WTC11 (cell line): ENCODE data around the gene RBFOX2. TPM values are rescaled to one million over a fixed set of nuclear protein-coding genes. Genes with fewer than 3 reads are reported as not detected.

ENCODE experiments used
- ATAC-seq: fragments of 200-7000 bp; cut with Tn5 transposase; 2 replicates; pipeline ENCODE4 v1.10.0; 2021; ENCODE audit warnings: mild to moderate bottlenecking, moderate library complexity
- CTCF ChIA-PET: fragments of 300-600 bp; sonication (Branson Sonifier 250); formaldehyde crosslinking; loops from one replicate; lab custom pipeline; 2021; ENCODE audit warnings: antibody characterized with exemption; lab: Charles Lee
- POLR2A ChIA-PET: fragments of 350-600 bp; sonication (Branson Sonifier 250); formaldehyde crosslinking; loops from one replicate; lab custom pipeline; 2021; ENCODE audit warnings: antibody characterized with exemption; lab: Charles Lee
- DNase-seq: peaks from one replicate; pipeline ENCODE4 v3.0.0; 2021; ENCODE audit warnings: low spot score
- H3K27ac Mint-ChIP-seq: 2 replicates; pipeline ENCODE4 v1.8.0; 2021; ENCODE audit warnings: mixed read lengths
- H3K27me3 Mint-ChIP-seq: 2 replicates; pipeline ENCODE4 v1.8.0; 2021; ENCODE audit warnings: low read depth, mild to moderate bottlenecking, moderate library complexity, mixed read lengths
- H3K36me3 Mint-ChIP-seq: 2 replicates; pipeline ENCODE4 v1.8.0; 2021; ENCODE audit warnings: mixed read lengths
- H3K4me1 Mint-ChIP-seq: 2 replicates; pipeline ENCODE4 v1.8.0; 2022; ENCODE audit warnings: mixed read lengths
- H3K4me3 Mint-ChIP-seq: 2 replicates; pipeline ENCODE4 v1.8.0; 2021; ENCODE audit warnings: mild to moderate bottlenecking, moderate library complexity, mixed read lengths
- H3K9me3 Mint-ChIP-seq: 2 replicates; pipeline ENCODE4 v1.8.0; 2021; ENCODE audit warnings: mixed read lengths
- ATF2 ChIP-seq: sonication (generic); formaldehyde crosslinking; IDR thresholded peaks from 2 replicates; pipeline ENCODE4 v1.8.1; 2022; ENCODE audit warnings: low read depth, missing genetic modification reagents, borderline replicate concordance
- ATF6 ChIP-seq: sonication (generic); formaldehyde crosslinking; IDR thresholded peaks from 2 replicates; pipeline ENCODE4 v1.8.1; 2023; ENCODE audit warnings: mild to moderate bottlenecking, missing genetic modification reagents
- E2F4 ChIP-seq: sonication (generic); formaldehyde crosslinking; IDR thresholded peaks from 2 replicates; pipeline ENCODE4 v1.8.1; 2022; ENCODE audit warnings: low read depth, mild to moderate bottlenecking, moderate library complexity, missing genetic modification reagents, borderline replicate concordance
- ERG ChIP-seq: fragments of 250-450 bp; sonication (Bioruptor Pico); IDR thresholded peaks from 2 replicates; pipeline ENCODE4 v1.8.0; 2021; ENCODE audit warnings: mild to moderate bottlenecking
- ESRRA ChIP-seq: sonication (generic); formaldehyde crosslinking; IDR thresholded peaks from 2 replicates; pipeline ENCODE4 v1.8.1; 2022; ENCODE audit warnings: mild to moderate bottlenecking, missing genetic modification reagents, borderline replicate concordance
- GABPB1 ChIP-seq: sonication (generic); formaldehyde crosslinking; IDR thresholded peaks from 2 replicates; pipeline ENCODE4 v1.8.1; 2023; ENCODE audit warnings: mild to moderate bottlenecking, missing genetic modification reagents
- IRF1 ChIP-seq: sonication (generic); formaldehyde crosslinking; IDR thresholded peaks from 2 replicates; pipeline ENCODE4 v1.8.0; 2023; ENCODE audit warnings: missing genetic modification reagents
- MYBL2 ChIP-seq: sonication (generic); formaldehyde crosslinking; IDR thresholded peaks from 2 replicates; pipeline ENCODE4 v1.8.1; 2023; ENCODE audit warnings: mild to moderate bottlenecking, moderate library complexity, missing genetic modification reagents
- NR2C2 ChIP-seq: sonication (generic); formaldehyde crosslinking; IDR thresholded peaks from 2 replicates; pipeline ENCODE4 v1.8.0; 2022; ENCODE audit warnings: mild to moderate bottlenecking, missing genetic modification reagents
- NR3C1 ChIP-seq: sonication (generic); formaldehyde crosslinking; conservative IDR thresholded peaks from 2 replicates; pipeline ENCODE4 v1.8.1; 2023; ENCODE audit warnings: low read depth, mild to moderate bottlenecking, missing genetic modification reagents
- OVOL2 ChIP-seq: fragments of 250-450 bp; sonication (Bioruptor Pico); IDR thresholded peaks from 2 replicates; pipeline ENCODE4 v1.9.0; 2021; ENCODE audit warnings: mild to moderate bottlenecking, borderline replicate concordance
- PRDM15 ChIP-seq: sonication (generic); formaldehyde crosslinking; IDR thresholded peaks from 2 replicates; pipeline ENCODE4 v1.8.0; 2022; ENCODE audit warnings: missing genetic modification reagents
- PREB ChIP-seq: sonication (generic); formaldehyde crosslinking; IDR thresholded peaks from 2 replicates; pipeline ENCODE4 v1.8.1; 2022; ENCODE audit warnings: mild to moderate bottlenecking, missing genetic modification reagents, moderate library complexity, borderline replicate concordance
- TCF7 ChIP-seq: sonication (generic); formaldehyde crosslinking; IDR thresholded peaks from 2 replicates; pipeline ENCODE4 v1.8.0; 2022; ENCODE audit warnings: mild to moderate bottlenecking, low read depth, missing genetic modification reagents, moderate library complexity
- TEAD1 ChIP-seq: sonication (generic); formaldehyde crosslinking; IDR thresholded peaks from 2 replicates; pipeline ENCODE4 v1.8.0; 2022; ENCODE audit warnings: mild to moderate bottlenecking, missing genetic modification reagents
- USF1 ChIP-seq: sonication (generic); formaldehyde crosslinking; IDR thresholded peaks from 2 replicates; pipeline ENCODE4 v1.8.0; 2022; ENCODE audit warnings: mild to moderate bottlenecking, missing genetic modification reagents
- ZNF232 ChIP-seq: sonication (generic); formaldehyde crosslinking; IDR thresholded peaks from 2 replicates; pipeline ENCODE4 v1.8.0; 2022; ENCODE audit warnings: mild to moderate bottlenecking, missing genetic modification reagents
- total RNA-seq: library from RNA; stranded (reverse); gene quantifications from 3 replicates; pipeline ENCODE4 v1.2.3, GENCODE V29; 2021

RBFOX2 gene
- total RNA-seq, 1 experiment from 2014 or later = 107 TPM

GRCh38 chr22:35955546-35955945 lies 73.1 kb downstream of the RBFOX2 start:
- H3K36me3 Mint-ChIP-seq = no peaks in the 10 kb centered on the region
- TF ChIP-seq ERG (CRISPR knock-in tag) (no peak), ZNF232 (CRISPR knock-in tag) (no peak), USF1 (CRISPR knock-in tag) (no peak), MYBL2 (CRISPR knock-in tag) (no peak), TCF7 (CRISPR knock-in tag) (no peak), PREB (CRISPR knock-in tag) (no peak), PRDM15 (CRISPR knock-in tag) (no peak), E2F4 (CRISPR knock-in tag) (no peak)
- H3K27me3 Mint-ChIP-seq = no peaks in the 10 kb centered on the region
- H3K9me3 Mint-ChIP-seq = no peaks in the 10 kb centered on the region
- no peak overlapping the region for H3K27ac Mint-ChIP-seq
- ChIA-PET CTCF (interaction anchor here (1.0 to 1.7 kb wide), 3 partner anchors 110 to 116 kb away, joined by 3 to 8 read pairs (median 4); no protein-coding TSS in a partner anchor), POLR2A (no interaction called here)
- ATAC-seq = no peak
- H3K4me3 Mint-ChIP-seq = no peak overlapping the region
- H3K4me1 Mint-ChIP-seq = peaks cover 21% of the 10 kb centered on the region
- DNase-seq = no peak

- no peaks in the 10 kb centered on the region for H3K27me3 Mint-ChIP-seq
- no peaks in the 10 kb centered on the region for H3K9me3 Mint-ChIP-seq
- ATAC-seq (no peak), DNase-seq (no peak)
- H3K4me3 Mint-ChIP-seq = no peak overlapping the region
- H3K4me1 Mint-ChIP-seq = peaks cover 2% of the 10 kb centered on the region; the same call in 1 of the 2 replicates
- ChIA-PET POLR2A (no interaction called here), CTCF (interaction anchor here (1.0 to 1.6 kb wide), 3 partner anchors 113 to 326 kb away, joined by 3 to 4 read pairs (median 3); no protein-coding TSS in a partner anchor)
- H3K27ac Mint-ChIP-seq = no peak overlapping the region
- H3K36me3 Mint-ChIP-seq = no peaks in the 10 kb centered on the region
- TF ChIP-seq PRDM15 (CRISPR knock-in tag) (no peak), TEAD1 (CRISPR knock-in tag) (no peak), NR3C1 (no peak), ESRRA (CRISPR knock-in tag) (no peak), ATF2 (CRISPR knock-in tag) (no peak), NR2C2 (CRISPR knock-in tag) (no peak), IRF1 (CRISPR knock-in tag) (no peak), GABPB1 (CRISPR knock-in tag) (no peak), OVOL2 (CRISPR knock-in tag) (no peak), ATF6 (CRISPR knock-in tag) (no peak)
Observed at GRCh38 chr22:35952576-35952975, 76.0 kb downstream of the RBFOX2 start.
